Measurements from ENCODE around the gene SNTA1.
"Not testable (repeated sequence)": the region's sequence is repeated elsewhere in the genome, so short reads cannot be mapped to it uniquely, and the experiment has no call there.

Gene SNTA1

DNA sequence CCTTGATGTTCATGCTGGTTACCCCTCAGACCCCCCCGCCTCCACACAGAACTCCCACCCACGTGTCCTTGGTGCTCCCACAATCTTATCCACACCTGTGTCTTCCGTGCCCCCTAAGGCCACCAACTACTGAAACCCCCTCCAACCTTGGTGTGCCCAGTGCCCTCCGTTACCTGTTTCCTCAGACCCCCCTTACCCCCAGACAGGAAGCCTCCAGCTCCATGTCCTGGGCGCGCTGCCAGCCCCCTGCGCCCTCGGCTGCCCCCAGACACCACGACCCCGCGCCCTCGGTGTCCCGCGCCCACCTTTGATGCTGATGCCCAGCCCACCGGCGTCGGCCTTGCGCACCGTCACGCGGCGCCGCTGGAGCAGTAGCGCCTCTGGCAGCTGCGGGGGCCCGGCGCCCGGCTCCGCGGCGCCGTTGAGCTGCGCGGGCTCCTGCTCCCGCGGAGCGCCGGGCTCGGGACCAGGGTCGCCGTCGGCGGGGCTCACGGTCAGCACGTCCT, 504 bp downstream of the SNTA1 start:
- no peaks in the 10 kb centered on the region for H3K9me3 ChIP-seq (ENCODE audit: control insufficient read depth, low read length)
- peak in 1 of 3 donors; percentile 2 for DNase-seq
- H3K27me3 ChIP-seq (replicated peaks; ENCODE audit: control insufficient read depth, insufficient read depth, low read length, poor library complexity, severe bottlenecking) = no peaks in the 10 kb centered on the region
- H3K36me3 ChIP-seq (ENCODE audit: control insufficient read depth, insufficient read depth, low read length) = no peaks in the 10 kb centered on the region
- H3K4me3 ChIP-seq (ENCODE audit: insufficient read depth, low read depth, low read length, poor library complexity, severe bottlenecking) = peak overlapping the region; percentile 88
- H3K27ac ChIP-seq (ENCODE audit: insufficient read depth, low read length, poor library complexity, severe bottlenecking) = no peak overlapping the region
- H3K4me1 ChIP-seq (ENCODE audit: control insufficient read depth, insufficient read depth, low read length, poor library complexity, severe bottlenecking) = peaks cover 5% of the 10 kb centered on the region

DNA sequence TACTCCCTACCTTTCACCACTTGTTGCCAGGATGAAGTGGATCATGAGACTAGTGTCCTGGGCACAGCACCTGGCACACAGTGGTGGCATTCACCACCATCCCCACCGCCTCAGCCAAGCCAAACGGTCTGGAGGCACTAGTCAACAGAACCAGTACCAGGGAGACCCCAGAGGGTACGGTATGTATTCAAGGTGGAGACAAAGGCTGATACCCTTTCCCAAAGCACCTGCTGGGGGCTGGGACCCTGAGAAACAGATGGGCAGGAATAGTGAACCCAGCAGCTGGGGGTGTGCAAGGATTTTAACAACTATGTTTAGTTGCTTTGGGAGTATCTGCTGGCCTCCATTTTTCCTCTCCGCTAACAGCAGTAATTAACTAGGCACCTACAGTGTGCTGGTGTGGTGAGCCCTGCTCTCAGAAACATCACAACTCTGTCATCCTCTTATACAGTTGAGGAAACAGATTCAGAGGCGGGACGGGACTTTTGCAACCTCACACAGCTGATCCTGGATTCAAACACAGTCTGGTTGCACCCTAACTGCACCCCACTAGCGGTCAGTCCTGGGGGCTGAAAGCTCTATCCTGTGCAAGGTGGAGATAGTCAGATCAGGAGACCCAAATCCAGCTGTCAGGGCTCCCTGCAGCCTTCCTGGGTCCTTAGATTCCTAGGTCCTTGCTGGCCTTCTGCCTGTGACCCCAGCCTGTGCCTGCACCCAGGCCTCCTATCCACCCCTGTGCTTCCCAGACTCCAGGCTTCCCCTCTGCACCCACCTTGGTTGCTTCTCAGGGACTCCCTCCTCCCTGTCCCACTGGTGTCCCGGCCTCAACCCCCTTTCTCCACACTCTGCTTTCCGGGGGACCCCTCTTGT, 1.2 kb downstream of the SNTA1 start:
- Histone ChIP-seq H3K36me3 (ENCODE audit: control insufficient read depth, insufficient read depth, low read length) (no peaks in the 10 kb centered on the region), H3K4me3 (ENCODE audit: insufficient read depth, low read depth, low read length, poor library complexity, severe bottlenecking) (peak overlapping the region; percentile 88), H3K4me1 (ENCODE audit: control insufficient read depth, insufficient read depth, low read length, poor library complexity, severe bottlenecking) (peaks cover 5% of the 10 kb centered on the region), H3K27ac (ENCODE audit: insufficient read depth, low read length, poor library complexity, severe bottlenecking) (no peak overlapping the region), H3K27me3 (replicated peaks; ENCODE audit: control insufficient read depth, insufficient read depth, low read length, poor library complexity, severe bottlenecking) (no peaks in the 10 kb centered on the region), H3K9me3 (ENCODE audit: control insufficient read depth, low read length) (no peaks in the 10 kb centered on the region)
- DNase-seq = no peak

DNA sequence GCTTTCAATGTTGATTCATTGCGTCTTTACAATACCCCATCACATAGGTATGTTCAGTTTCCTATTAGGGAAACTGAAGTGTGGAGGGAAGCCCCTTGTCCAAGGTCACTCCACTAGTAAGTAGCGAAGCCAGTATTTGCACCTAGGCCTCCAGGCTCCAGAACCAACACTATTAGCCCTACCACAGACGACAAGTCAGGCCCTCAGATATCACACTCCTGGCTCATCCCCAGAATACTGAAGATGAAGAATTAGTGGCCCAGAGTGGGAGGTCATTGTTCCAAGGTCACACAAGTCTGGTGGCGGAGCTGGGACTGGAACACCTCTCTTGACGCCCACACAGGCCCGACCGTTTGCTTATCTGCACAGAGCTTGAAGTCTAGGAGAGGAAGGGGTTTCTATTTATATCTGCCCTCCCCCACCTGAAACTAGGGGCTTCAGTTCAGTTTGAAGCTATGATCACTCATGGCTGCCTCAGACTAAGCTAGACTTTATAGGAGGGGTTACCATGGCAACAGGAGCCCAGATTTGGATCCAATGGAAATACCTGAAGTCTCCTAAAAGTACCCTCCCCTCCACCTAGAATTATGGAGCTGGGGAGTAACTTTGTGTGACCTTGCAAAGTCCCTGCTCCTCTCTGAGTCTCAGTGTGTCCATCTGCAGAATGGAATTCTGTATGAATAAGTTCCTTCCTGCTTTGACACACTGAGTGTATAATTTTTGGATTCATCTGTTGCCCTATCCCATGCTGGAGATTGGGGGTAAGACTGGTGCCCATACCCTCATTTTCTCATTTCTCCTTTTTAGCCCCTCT, 2.2 kb downstream of the SNTA1 start:
- Histone ChIP-seq H3K4me3 (ENCODE audit: insufficient read depth, low read depth, low read length, poor library complexity, severe bottlenecking) (no peak overlapping the region), H3K27ac (ENCODE audit: insufficient read depth, low read length, poor library complexity, severe bottlenecking) (no peak overlapping the region), H3K27me3 (replicated peaks; ENCODE audit: control insufficient read depth, insufficient read depth, low read length, poor library complexity, severe bottlenecking) (no peaks in the 10 kb centered on the region), H3K36me3 (ENCODE audit: control insufficient read depth, insufficient read depth, low read length) (no peaks in the 10 kb centered on the region), H3K9me3 (ENCODE audit: control insufficient read depth, low read length) (no peaks in the 10 kb centered on the region), H3K4me1 (ENCODE audit: control insufficient read depth, insufficient read depth, low read length, poor library complexity, severe bottlenecking) (peaks cover 5% of the 10 kb centered on the region)
- DNase-seq = no peak

DNA sequence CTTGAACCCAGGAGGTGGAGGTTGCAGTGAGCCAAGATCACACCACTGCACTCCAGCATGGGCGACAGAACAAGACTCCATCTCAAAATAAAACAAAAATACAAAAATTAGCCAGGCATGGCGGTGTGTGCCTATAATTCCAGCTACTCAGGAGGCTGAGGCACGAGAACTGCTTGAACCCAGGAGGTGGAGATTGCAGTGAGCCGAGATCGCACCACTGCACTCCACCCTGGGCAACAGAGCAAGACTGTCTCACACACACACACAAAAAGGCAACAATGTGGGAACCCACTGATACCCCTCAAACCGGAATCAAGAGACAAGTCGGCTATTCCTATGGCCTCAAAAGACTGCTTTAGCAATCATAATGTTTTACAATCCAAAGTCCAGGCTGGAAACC, 3.0 kb downstream of the SNTA1 start:
- H3K9me3 ChIP-seq (ENCODE audit: control insufficient read depth, low read length); H3K36me3 ChIP-seq (ENCODE audit: control insufficient read depth, insufficient read depth, low read length); DNase-seq; H3K27ac ChIP-seq (ENCODE audit: insufficient read depth, low read length, poor library complexity, severe bottlenecking); H3K27me3 ChIP-seq (replicated peaks; ENCODE audit: control insufficient read depth, insufficient read depth, low read length, poor library complexity, severe bottlenecking); H3K4me1 ChIP-seq (ENCODE audit: control insufficient read depth, insufficient read depth, low read length, poor library complexity, severe bottlenecking); H3K4me3 ChIP-seq (ENCODE audit: insufficient read depth, low read depth, low read length, poor library complexity, severe bottlenecking): not testable (repeated sequence)

DNA sequence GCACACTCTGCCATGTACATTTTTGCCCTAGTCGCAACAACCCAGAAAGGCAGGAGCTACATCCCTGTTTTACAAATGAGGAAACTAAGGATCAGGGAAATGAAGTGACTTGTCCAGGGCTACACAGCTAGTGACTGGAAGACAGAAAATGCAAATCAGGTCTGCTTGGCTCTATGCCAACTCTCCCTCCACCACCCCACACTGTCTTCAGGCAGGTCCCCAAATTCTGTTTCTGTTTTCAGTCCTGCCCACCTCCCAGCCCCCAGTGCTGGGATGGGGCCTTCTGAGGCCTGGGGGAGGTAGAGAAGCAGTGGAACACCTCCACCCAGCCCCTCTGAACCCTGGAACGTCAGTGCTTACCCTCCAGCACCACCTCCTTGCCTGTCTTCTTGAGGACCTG, 5.1 kb downstream of the SNTA1 start:
- H3K36me3 ChIP-seq (ENCODE audit: control insufficient read depth, insufficient read depth, low read length) = no peaks in the 10 kb centered on the region
- H3K27me3 ChIP-seq (replicated peaks; ENCODE audit: control insufficient read depth, insufficient read depth, low read length, poor library complexity, severe bottlenecking) = no peaks in the 10 kb centered on the region
- H3K27ac ChIP-seq (ENCODE audit: insufficient read depth, low read length, poor library complexity, severe bottlenecking) = no peak overlapping the region
- no peak for DNase-seq
- no peaks in the 10 kb centered on the region for H3K4me1 ChIP-seq (ENCODE audit: control insufficient read depth, insufficient read depth, low read length, poor library complexity, severe bottlenecking)
- H3K4me3 ChIP-seq (ENCODE audit: insufficient read depth, low read depth, low read length, poor library complexity, severe bottlenecking) = no peak overlapping the region
- H3K9me3 ChIP-seq (ENCODE audit: control insufficient read depth, low read length) = no peaks in the 10 kb centered on the region

DNA sequence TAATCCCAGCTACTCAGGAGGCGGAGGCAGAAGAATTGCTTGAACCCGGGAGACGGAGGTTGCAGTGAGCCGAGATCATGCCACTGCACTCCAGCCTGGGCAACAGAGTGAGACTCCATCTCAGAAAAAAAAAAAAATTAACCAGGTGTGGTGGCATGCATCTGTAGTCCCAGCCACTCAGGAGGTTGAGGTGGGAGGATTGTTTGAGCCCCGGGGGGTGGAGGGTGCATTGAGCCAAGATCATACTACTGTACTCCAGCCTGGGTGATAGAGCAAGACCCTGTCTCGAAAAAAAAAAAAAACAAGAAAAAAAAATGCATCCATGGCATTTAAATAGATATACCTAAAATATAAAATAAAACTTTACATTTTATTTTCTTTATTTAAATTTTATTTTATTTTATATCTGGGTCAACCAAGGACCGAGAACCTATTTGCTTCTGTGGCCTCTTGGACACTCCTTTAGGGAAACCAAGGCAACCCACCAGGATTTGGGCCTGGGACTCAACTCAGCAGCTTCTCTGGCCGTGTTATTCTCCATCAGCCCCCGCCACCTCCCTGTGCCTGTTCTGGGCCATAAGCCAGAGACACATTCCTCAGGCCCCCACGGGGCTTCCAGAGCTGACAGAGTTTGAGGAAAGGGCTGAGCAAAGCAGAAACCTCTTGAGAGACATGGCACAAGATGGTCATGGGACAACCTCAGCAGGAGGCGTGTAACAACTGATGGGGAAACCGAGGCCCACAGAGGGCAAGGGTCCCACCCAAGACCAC, 6.2 kb downstream of the SNTA1 start:
- Histone ChIP-seq H3K27me3 (replicated peaks; ENCODE audit: control insufficient read depth, insufficient read depth, low read length, poor library complexity, severe bottlenecking) (no peaks in the 10 kb centered on the region), H3K9me3 (ENCODE audit: control insufficient read depth, low read length) (no peaks in the 10 kb centered on the region), H3K4me3 (ENCODE audit: insufficient read depth, low read depth, low read length, poor library complexity, severe bottlenecking) (no peak overlapping the region), H3K4me1 (ENCODE audit: control insufficient read depth, insufficient read depth, low read length, poor library complexity, severe bottlenecking) (no peaks in the 10 kb centered on the region), H3K36me3 (ENCODE audit: control insufficient read depth, insufficient read depth, low read length) (no peaks in the 10 kb centered on the region), H3K27ac (ENCODE audit: insufficient read depth, low read length, poor library complexity, severe bottlenecking) (no peak overlapping the region)
- no peak for DNase-seq

DNA sequence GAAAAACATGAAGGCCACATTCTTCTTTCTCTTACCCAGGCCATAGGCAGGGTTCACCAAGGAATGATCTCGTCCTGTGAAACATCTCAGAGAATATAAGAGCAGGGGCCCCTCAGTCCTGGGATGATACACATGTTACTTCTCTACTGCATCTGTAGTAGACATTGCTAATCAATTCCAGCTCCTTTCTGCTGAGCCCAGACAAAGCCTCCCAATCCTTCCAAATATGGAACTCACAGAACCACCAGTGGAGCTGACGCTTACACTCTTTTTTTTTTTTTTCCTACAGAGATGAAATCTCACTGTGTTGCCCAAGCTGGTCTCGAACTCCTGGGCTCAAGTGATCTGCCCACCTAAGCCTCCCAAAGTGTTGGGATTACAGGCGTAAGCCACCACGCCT, 9.1 kb downstream of the SNTA1 start:
- no peak for DNase-seq
- H3K4me3 ChIP-seq (ENCODE audit: insufficient read depth, low read depth, low read length, poor library complexity, severe bottlenecking) = no peak overlapping the region
- no peaks in the 10 kb centered on the region for H3K9me3 ChIP-seq (ENCODE audit: control insufficient read depth, low read length)
- no peak overlapping the region for H3K27ac ChIP-seq (ENCODE audit: insufficient read depth, low read length, poor library complexity, severe bottlenecking)
- H3K4me1 ChIP-seq (ENCODE audit: control insufficient read depth, insufficient read depth, low read length, poor library complexity, severe bottlenecking) = no peaks in the 10 kb centered on the region
- H3K27me3 ChIP-seq (replicated peaks; ENCODE audit: control insufficient read depth, insufficient read depth, low read length, poor library complexity, severe bottlenecking) = no peaks in the 10 kb centered on the region
- H3K36me3 ChIP-seq (ENCODE audit: control insufficient read depth, insufficient read depth, low read length) = no peaks in the 10 kb centered on the region

DNA sequence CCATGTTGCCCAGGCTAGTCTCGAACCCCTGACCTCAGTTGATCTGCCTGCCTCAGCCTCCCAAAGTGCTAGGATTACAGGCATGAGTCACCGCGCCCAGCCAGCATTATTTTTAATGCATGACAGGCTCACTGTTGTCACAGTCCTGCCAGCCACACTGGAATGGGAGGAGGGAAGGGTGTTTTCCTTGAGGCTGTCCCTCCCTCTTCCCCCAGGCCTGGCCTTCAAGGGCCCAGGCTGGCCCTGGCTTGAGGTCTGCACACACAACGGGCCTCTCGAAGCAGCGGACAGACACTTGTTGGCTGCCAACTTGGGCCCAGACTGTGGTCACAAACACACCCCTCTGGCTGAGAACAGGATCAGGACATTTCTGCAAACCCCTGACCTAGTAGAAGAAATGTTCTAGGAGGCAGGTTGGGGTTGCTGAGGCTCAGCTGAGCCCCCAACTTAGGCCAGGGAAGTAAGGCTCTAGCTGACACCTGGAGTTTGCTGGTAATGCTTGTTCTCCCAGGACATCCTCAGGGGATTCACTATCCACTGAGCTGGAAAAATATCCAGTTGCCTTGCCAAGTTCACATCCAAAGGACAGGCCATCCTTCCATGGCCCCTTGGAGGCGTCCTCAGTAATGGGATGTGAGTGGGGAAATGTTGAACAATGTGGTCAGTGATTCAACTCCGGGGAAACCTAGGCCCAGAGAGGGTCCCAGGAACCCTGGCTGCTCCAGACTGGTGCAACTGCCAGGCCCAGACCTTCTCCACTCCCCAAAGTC, 9.9 kb downstream of the SNTA1 start:
- H3K9me3 ChIP-seq (ENCODE audit: control insufficient read depth, low read length) = no peaks in the 10 kb centered on the region
- no peak overlapping the region for H3K4me3 ChIP-seq (ENCODE audit: insufficient read depth, low read depth, low read length, poor library complexity, severe bottlenecking)
- no peaks in the 10 kb centered on the region for H3K36me3 ChIP-seq (ENCODE audit: control insufficient read depth, insufficient read depth, low read length)
- H3K27me3 ChIP-seq (replicated peaks; ENCODE audit: control insufficient read depth, insufficient read depth, low read length, poor library complexity, severe bottlenecking) = no peaks in the 10 kb centered on the region
- H3K4me1 ChIP-seq (ENCODE audit: control insufficient read depth, insufficient read depth, low read length, poor library complexity, severe bottlenecking) = no peaks in the 10 kb centered on the region
- H3K27ac ChIP-seq (ENCODE audit: insufficient read depth, low read length, poor library complexity, severe bottlenecking) = no peak overlapping the region
- DNase-seq = no peak

DNA sequence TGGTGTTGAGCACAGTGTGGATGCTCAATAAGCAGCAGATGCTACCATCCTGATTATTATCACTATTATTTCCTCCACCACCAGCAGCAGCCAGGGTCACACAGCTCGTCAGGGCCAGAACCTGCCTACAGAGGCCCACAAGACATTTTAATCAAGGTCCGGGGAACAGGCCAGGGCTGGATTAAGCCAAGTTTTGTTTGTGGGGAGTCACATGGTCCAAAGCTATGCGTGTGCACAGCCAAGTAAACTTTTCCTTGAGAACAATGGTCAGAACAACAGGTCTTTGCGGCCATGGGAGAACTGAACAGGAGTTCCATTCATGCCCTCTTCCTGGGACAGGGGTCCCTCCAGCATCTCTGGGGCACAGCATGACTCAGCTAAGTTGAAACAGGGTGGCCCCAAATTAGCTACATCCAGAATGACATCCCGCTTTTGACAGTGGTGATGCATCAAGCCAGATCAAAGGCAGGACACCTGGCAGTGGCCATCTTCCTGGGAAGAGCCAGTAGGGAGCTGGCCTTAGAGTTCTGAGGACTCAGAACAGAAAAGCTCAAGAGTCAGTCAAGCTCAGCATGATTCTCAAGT, 11.7 kb downstream of the SNTA1 start:
- Histone ChIP-seq H3K4me1 (ENCODE audit: control insufficient read depth, insufficient read depth, low read length, poor library complexity, severe bottlenecking) (no peaks in the 10 kb centered on the region), H3K27me3 (replicated peaks; ENCODE audit: control insufficient read depth, insufficient read depth, low read length, poor library complexity, severe bottlenecking) (no peaks in the 10 kb centered on the region), H3K36me3 (ENCODE audit: control insufficient read depth, insufficient read depth, low read length) (no peaks in the 10 kb centered on the region), H3K9me3 (ENCODE audit: control insufficient read depth, low read length) (no peaks in the 10 kb centered on the region), H3K4me3 (ENCODE audit: insufficient read depth, low read depth, low read length, poor library complexity, severe bottlenecking) (no peak overlapping the region), H3K27ac (ENCODE audit: insufficient read depth, low read length, poor library complexity, severe bottlenecking) (no peak overlapping the region)
- no peak for DNase-seq

Data from effector memory CD4-positive, alpha-beta T cell (primary cell).